ENCODE measurements around the gene VN1R5. TPM values are rescaled to one million over a fixed set of nuclear protein-coding genes. Genes with fewer than 3 reads are reported as not detected.
"Not testable (repeated sequence)": the region's sequence is repeated elsewhere in the genome, so short reads cannot be mapped to it uniquely, and the experiment has no call there.

Gene VN1R5
- total and polyA plus RNA-seq, 3 experiments from 2014 or later, result not detected

DNA sequence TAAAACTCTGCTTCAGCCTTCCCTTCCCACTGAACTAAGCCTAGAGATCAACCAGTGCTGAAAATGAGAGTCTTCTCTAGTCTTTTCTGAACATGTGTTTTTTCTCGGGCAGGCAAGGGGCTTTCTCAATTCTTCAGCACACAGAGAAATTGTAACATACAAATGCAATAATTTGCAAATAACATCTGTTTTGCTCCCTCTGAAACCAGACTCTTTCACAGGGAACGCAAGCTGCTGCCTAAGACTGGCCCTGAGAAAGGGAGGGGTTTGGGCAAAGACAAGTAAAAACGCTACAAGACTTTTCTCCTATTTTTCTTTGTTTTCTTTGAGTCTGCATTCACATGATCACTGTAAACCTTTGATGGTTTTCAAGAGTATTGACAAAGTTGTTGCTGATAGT lies 39.6 kb upstream of the VN1R5 start:
- CTCF ChIA-PET, result no interaction called here
- POLR2A ChIA-PET, result no interaction called here

GRCh38 chr1:247218121-247218651 lies 37.7 kb upstream of the VN1R5 start:
- H3K4me1 ChIP-seq (ENCODE audit: insufficient read depth, low read length), result peaks cover 4% of the 10 kb centered on the region
- Mint-ChIP-seq H3K9me3 (peaks cover 0 to 3% (median 2%) of the 10 kb centered on the region in 5 donors), H3K4me3 (no peak overlapping the region), H3K36me3 (peaks cover 0 to 5% (median 0%) of the 10 kb centered on the region in 3 donors), H3K4me1 (peaks cover 5 to 32% (median 13%) of the 10 kb centered on the region in 3 donors), H3K27me3 (peaks cover 3 to 21% of the 10 kb centered on the region in 2 donors), H3K27ac (no peak overlapping the region)
- ChIA-PET POLR2A (no interaction called here), CTCF (no interaction called here)
- no peaks in the 10 kb centered on the region for H3K9me3 ChIP-seq (ENCODE audit: low read length)
- H3K4me3 ChIP-seq (ENCODE audit: low read length), result no peak overlapping the region
- H3K27me3 ChIP-seq (ENCODE audit: insufficient read depth, low read length, poor library complexity, severe bottlenecking), result no peaks in the 10 kb centered on the region
- H3K36me3 ChIP-seq (ENCODE audit: insufficient read depth, low read length), result no peaks in the 10 kb centered on the region
- DNase-seq, result no peak
- H3K27ac ChIP-seq (ENCODE audit: low read depth, low read length), result no peak overlapping the region

More for the DNA sequence above, 39.6 kb upstream of the VN1R5 start:
- Mint-ChIP-seq H3K4me3 (peak overlapping the region in 2 of 7 donors; percentile 30 to 33), H3K36me3 (peaks cover 0 to under 1% (median 0%) of the 10 kb centered on the region in 3 donors), H3K27me3 (peaks cover 3 to 6% of the 10 kb centered on the region in 2 donors), H3K9me3 (peaks cover 0 to 2% (median 0%) of the 10 kb centered on the region in 5 donors), H3K27ac (peak overlapping the region in 1 of 8 donors; percentile 61), H3K4me1 (peaks cover 22 to 52% (median 31%) of the 10 kb centered on the region in 3 donors)
- Histone ChIP-seq H3K27ac (ENCODE audit: low read depth, low read length) (no peak overlapping the region), H3K4me1 (ENCODE audit: insufficient read depth, low read length) (peaks cover 19% of the 10 kb centered on the region), H3K4me3 (ENCODE audit: low read length) (no peak overlapping the region), H3K27me3 (ENCODE audit: insufficient read depth, low read length, poor library complexity, severe bottlenecking) (no peaks in the 10 kb centered on the region), H3K9me3 (ENCODE audit: low read length) (no peaks in the 10 kb centered on the region), H3K36me3 (ENCODE audit: insufficient read depth, low read length) (no peaks in the 10 kb centered on the region)
- no peak for DNase-seq

DNA sequence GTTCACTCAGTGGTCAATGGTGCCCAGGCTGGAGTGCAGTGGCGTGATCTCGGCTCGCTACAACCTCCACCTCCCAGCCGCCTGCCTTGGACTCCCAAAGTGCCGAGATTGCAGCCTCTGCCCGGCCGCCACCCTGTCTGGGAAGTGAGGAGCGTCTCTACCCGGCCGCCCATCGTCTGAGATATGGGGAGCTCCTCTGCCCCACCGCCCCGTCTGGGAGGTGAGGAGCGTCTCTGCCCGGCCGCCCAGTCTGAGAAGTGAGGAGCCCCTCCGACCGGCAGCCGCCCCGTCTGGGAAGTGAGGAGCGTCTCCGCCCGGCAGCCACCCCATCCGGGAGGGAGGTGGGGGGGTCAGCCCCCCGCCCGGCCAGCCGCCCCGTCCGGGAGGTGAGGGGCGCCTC lies 35.6 kb upstream of the VN1R5 start:
- CTCF ChIA-PET; H3K4me1 ChIP-seq (ENCODE audit: insufficient read depth, low read length); H3K27ac Mint-ChIP-seq; H3K36me3 ChIP-seq (ENCODE audit: insufficient read depth, low read length); H3K4me3 ChIP-seq (ENCODE audit: low read length); H3K27me3 ChIP-seq (ENCODE audit: insufficient read depth, low read length, poor library complexity, severe bottlenecking); POLR2A ChIA-PET; DNase-seq; H3K27ac ChIP-seq (ENCODE audit: low read depth, low read length); H3K4me3 Mint-ChIP-seq; H3K9me3 ChIP-seq (ENCODE audit: low read length): not testable (repeated sequence)
- Mint-ChIP-seq H3K36me3 (peaks cover 0 to 17% (median 1%) of the 10 kb centered on the region in 3 donors), H3K27me3 (peaks cover 5 to 36% of the 10 kb centered on the region in 2 donors), H3K9me3 (peaks cover 8 to 24% (median 19%) of the 10 kb centered on the region in 5 donors), H3K4me1 (peaks cover 0 to 17% (median 2%) of the 10 kb centered on the region in 3 donors)

DNA sequence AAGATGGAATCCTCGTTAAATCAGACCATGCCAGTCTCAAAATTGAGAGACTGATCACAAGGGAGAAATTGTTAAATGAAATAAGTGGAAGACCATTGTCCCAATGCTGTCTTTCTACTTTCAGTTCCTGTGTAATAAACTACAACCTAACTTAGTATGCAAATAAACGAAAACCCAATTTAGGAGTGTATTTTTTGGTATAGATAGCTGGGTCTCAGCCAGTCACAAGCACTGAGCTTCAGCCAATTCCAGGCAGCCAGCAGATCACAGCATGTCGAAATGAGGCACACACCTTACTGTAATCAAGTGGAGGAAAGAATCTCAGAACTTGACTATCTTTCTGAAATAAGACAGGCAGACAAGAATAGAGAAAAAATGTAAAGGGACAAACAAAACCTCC lies 33.0 kb upstream of the VN1R5 start:
- CTCF ChIA-PET, result interaction anchor here (1.6 kb wide), 1 partner anchor 10 kb away, joined by 4 read pairs; no protein-coding TSS in a partner anchor
- peaks cover 6 to 36% of the 10 kb centered on the region in 2 donors for H3K27me3 Mint-ChIP-seq
- H3K4me1 Mint-ChIP-seq, result peaks cover 0 to 3% (median 0%) of the 10 kb centered on the region in 3 donors
- no peak overlapping the region for H3K4me3 Mint-ChIP-seq
- no peaks in the 10 kb centered on the region for H3K9me3 ChIP-seq (ENCODE audit: low read length)
- peaks cover 13 to 29% (median 23%) of the 10 kb centered on the region in 5 donors for H3K9me3 Mint-ChIP-seq
- H3K36me3 ChIP-seq (ENCODE audit: insufficient read depth, low read length), result no peaks in the 10 kb centered on the region
- no peak overlapping the region for H3K27ac ChIP-seq (ENCODE audit: low read depth, low read length)
- H3K36me3 Mint-ChIP-seq, result peaks cover 0 to 22% (median 1%) of the 10 kb centered on the region in 3 donors
- no peak overlapping the region for H3K27ac Mint-ChIP-seq
- DNase-seq, result no peak
- no peaks in the 10 kb centered on the region for H3K27me3 ChIP-seq (ENCODE audit: insufficient read depth, low read length, poor library complexity, severe bottlenecking)
- no peak overlapping the region for H3K4me3 ChIP-seq (ENCODE audit: low read length)
- POLR2A ChIA-PET, result no interaction called here
- H3K4me1 ChIP-seq (ENCODE audit: insufficient read depth, low read length), result no peaks in the 10 kb centered on the region

DNA sequence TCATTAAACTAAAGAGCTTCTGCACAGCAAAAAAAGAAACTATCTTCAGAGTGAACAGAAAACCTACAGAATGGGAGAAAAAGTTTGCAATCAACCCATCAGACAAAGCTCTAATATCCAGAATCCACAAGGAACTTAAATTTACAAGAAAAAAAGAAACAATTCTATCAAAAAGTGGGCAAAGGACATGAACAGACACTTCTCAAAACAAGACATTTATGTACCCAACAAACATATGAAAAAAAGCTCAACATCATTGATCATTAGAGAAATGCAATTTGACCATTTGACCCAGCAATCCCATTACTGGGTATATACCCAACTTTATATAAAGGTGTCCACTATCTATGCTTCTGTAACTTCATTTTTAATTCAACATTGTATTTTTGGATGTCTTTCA lies 31.1 kb upstream of the VN1R5 start:
- Mint-ChIP-seq H3K4me1 (no peaks in the 10 kb centered on the region), H3K36me3 (peaks cover 0 to 42% (median 1%) of the 10 kb centered on the region in 3 donors), H3K27me3 (peaks cover 10 to 42% of the 10 kb centered on the region in 2 donors), H3K9me3 (peaks cover 21 to 42% (median 35%) of the 10 kb centered on the region in 5 donors), H3K4me3 (no peak overlapping the region), H3K27ac (no peak overlapping the region)
- Histone ChIP-seq H3K36me3 (ENCODE audit: insufficient read depth, low read length) (no peaks in the 10 kb centered on the region), H3K4me3 (ENCODE audit: low read length) (no peak overlapping the region), H3K4me1 (ENCODE audit: insufficient read depth, low read length) (no peaks in the 10 kb centered on the region), H3K27me3 (ENCODE audit: insufficient read depth, low read length, poor library complexity, severe bottlenecking) (no peaks in the 10 kb centered on the region), H3K9me3 (ENCODE audit: low read length) (peaks cover 4% of the 10 kb centered on the region), H3K27ac (ENCODE audit: low read depth, low read length) (no peak overlapping the region)
- ChIA-PET POLR2A (interaction anchor here (0.6 kb wide), 1 partner anchor 132 kb away, joined by 5 read pairs; no protein-coding TSS in a partner anchor), CTCF (no interaction called here)
- DNase-seq, result no peak

- H3K4me3 Mint-ChIP-seq, result no peak overlapping the region
- Histone ChIP-seq H3K27ac (ENCODE audit: low read depth, low read length) (no peak overlapping the region), H3K36me3 (ENCODE audit: insufficient read depth, low read length) (no peaks in the 10 kb centered on the region), H3K4me1 (ENCODE audit: insufficient read depth, low read length) (no peaks in the 10 kb centered on the region), H3K4me3 (ENCODE audit: low read length) (no peak overlapping the region), H3K9me3 (ENCODE audit: low read length) (peaks cover 4% of the 10 kb centered on the region), H3K27me3 (ENCODE audit: insufficient read depth, low read length, poor library complexity, severe bottlenecking) (no peaks in the 10 kb centered on the region)
- peaks cover 21 to 42% (median 34%) of the 10 kb centered on the region in 5 donors for H3K9me3 Mint-ChIP-seq
- no peaks in the 10 kb centered on the region for H3K4me1 Mint-ChIP-seq
- CTCF ChIA-PET, result no interaction called here
- POLR2A ChIA-PET, result no interaction called here
- DNase-seq, result no peak
- no peak overlapping the region for H3K27ac Mint-ChIP-seq
- H3K36me3 Mint-ChIP-seq, result peaks cover 0 to 42% (median 1%) of the 10 kb centered on the region in 3 donors
- peaks cover 19 to 50% of the 10 kb centered on the region in 2 donors for H3K27me3 Mint-ChIP-seq
Observed at GRCh38 chr1:247228133-247228532, 27.7 kb upstream of the VN1R5 start.

GRCh38 chr1:247241691-247242090 lies 14.2 kb upstream of the VN1R5 start:
- no peaks in the 10 kb centered on the region for H3K4me1 ChIP-seq (ENCODE audit: insufficient read depth, low read length)
- peaks cover 0 to 17% (median 1%) of the 10 kb centered on the region in 3 donors for H3K36me3 Mint-ChIP-seq
- H3K36me3 ChIP-seq (ENCODE audit: insufficient read depth, low read length), result no peaks in the 10 kb centered on the region
- no peak overlapping the region for H3K4me3 Mint-ChIP-seq
- H3K27me3 Mint-ChIP-seq, result peaks cover 0 to 1% of the 10 kb centered on the region in 2 donors
- ChIA-PET CTCF (no interaction called here), POLR2A (no interaction called here)
- peaks cover 5 to 19% (median 15%) of the 10 kb centered on the region in 5 donors for H3K9me3 Mint-ChIP-seq
- no peaks in the 10 kb centered on the region for H3K9me3 ChIP-seq (ENCODE audit: low read length)
- no peaks in the 10 kb centered on the region for H3K4me1 Mint-ChIP-seq
- no peak overlapping the region for H3K4me3 ChIP-seq (ENCODE audit: low read length)
- no peaks in the 10 kb centered on the region for H3K27me3 ChIP-seq (ENCODE audit: insufficient read depth, low read length, poor library complexity, severe bottlenecking)
- no peak for DNase-seq
- H3K27ac Mint-ChIP-seq, result no peak overlapping the region
- no peak overlapping the region for H3K27ac ChIP-seq (ENCODE audit: low read depth, low read length)

DNA sequence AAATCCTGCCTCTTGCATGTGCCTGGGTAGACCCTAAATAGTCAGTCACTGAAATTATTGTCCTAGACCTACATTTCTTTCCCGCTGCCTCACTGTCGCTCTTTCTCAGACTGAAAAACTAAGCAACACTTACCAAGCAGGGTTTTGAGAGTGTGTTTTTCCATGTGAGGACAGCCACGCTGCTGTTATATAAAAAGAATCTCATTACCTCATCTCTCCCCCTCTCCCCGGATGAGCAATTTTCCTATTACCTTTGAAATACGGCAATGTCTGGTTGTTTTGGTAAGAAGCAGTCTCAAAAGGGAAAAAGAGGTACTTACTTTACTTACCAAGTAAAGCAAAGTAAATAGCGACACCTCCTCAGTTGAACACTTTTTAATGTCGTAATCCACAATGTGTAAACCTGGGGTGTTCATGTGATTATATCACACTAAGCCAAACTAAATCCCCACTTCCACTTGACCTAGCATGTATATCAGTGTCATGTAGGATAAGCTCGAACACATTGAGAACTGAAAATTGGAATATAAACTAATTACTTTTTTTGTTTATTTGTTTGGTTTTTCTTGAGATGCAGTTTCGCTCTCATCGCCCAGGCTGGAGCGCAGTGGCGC lies 12.2 kb upstream of the VN1R5 start:
- Mint-ChIP-seq H3K9me3 (peaks cover 17 to 27% (median 20%) of the 10 kb centered on the region in 5 donors), H3K27me3 (peaks cover 0 to 1% of the 10 kb centered on the region in 2 donors), H3K27ac (no peak overlapping the region), H3K4me1 (no peaks in the 10 kb centered on the region), H3K4me3 (no peak overlapping the region), H3K36me3 (peaks cover 0 to 17% (median 1%) of the 10 kb centered on the region in 3 donors)
- Histone ChIP-seq H3K27me3 (ENCODE audit: insufficient read depth, low read length, poor library complexity, severe bottlenecking) (no peaks in the 10 kb centered on the region), H3K4me1 (ENCODE audit: insufficient read depth, low read length) (no peaks in the 10 kb centered on the region), H3K9me3 (ENCODE audit: low read length) (no peaks in the 10 kb centered on the region), H3K36me3 (ENCODE audit: insufficient read depth, low read length) (no peaks in the 10 kb centered on the region), H3K4me3 (ENCODE audit: low read length) (no peak overlapping the region), H3K27ac (ENCODE audit: low read depth, low read length) (no peak overlapping the region)
- POLR2A ChIA-PET, result no interaction called here
- DNase-seq, result no peak
- CTCF ChIA-PET, result no interaction called here

All from CD8-positive, alpha-beta memory T cell (primary cell).